Keratinocyte (primary cell): ENCODE measurements around the gene FHIT. TPM values are rescaled to one million over a fixed set of nuclear protein-coding genes. Genes with fewer than 3 reads are reported as not detected.

ENCODE experiments used
- DNase-seq: peaks from one replicate; pipeline ENCODE4 v3.0.0-alpha.2; 2011; ENCODE audit warnings: low read depth, missing footprints, low spot score
- FAIRE-seq: peaks from 2 replicates; lab custom pipeline; 2011; peaks lifted over from hg19 to GRCh38; lab: Jason Lieb, UNC
- H2AFZ ChIP-seq: 2 replicates; pipeline ENCODE4 v1.6.0; 2012; ENCODE audit warnings: low read length, control low read depth, inconsistent platforms; ENCODE audit not compliant: control insufficient read depth
- H3K27ac ChIP-seq: 2 replicates; pipeline ENCODE4 v1.5.1; 2011; ENCODE audit warnings: low read length; ENCODE audit not compliant: control insufficient read depth, insufficient read depth
- H3K27me3 ChIP-seq: 3 replicates; pipeline ENCODE4 v1.6.0; 2011; ENCODE audit warnings: low read length; ENCODE audit not compliant: control insufficient read depth, insufficient read depth; ENCODE audit errors: extremely low read depth
- H3K36me3 ChIP-seq, 2 experiments: 2 replicates in 1 of 2; 3 replicates in 1 of 2; pipeline ENCODE4 v1.5.1; 2011; ENCODE audit warnings: low read length in 2 of 2, mild to moderate bottlenecking in 1 of 2; ENCODE audit not compliant: control insufficient read depth in 2 of 2, insufficient read depth in 2 of 2; ENCODE audit errors: extremely low read depth in 1 of 2
- H3K4me1 ChIP-seq: 3 replicates; pipeline ENCODE4 v1.5.1; 2011; ENCODE audit warnings: low read length; ENCODE audit not compliant: control insufficient read depth, insufficient read depth; ENCODE audit errors: extremely low read depth
- H3K4me2 ChIP-seq: 3 replicates; pipeline ENCODE4 v1.6.0; 2011; ENCODE audit warnings: low read depth, low read length; ENCODE audit not compliant: control insufficient read depth, insufficient read depth; ENCODE audit errors: extremely low read depth
- H3K4me3 ChIP-seq, 3 experiments: fragments of 200-600 bp in 1 of 3; sonication (generic) in 1 of 3; 2 replicates in 2 of 3; 3 replicates in 1 of 3; pipeline ENCODE4 v1.5.1; 2011 to 2016; ENCODE audit warnings: low read length in 3 of 3, mild to moderate bottlenecking in 3 of 3, control low read depth in 2 of 3, inconsistent platforms in 1 of 3, low read depth in 1 of 3, mixed read lengths in 1 of 3, mixed run types in 1 of 3, moderate library complexity in 1 of 3; ENCODE audit not compliant: control insufficient read depth in 2 of 3, insufficient read depth in 2 of 3; ENCODE audit errors: extremely low read depth in 1 of 3
- H3K79me2 ChIP-seq: 2 replicates; pipeline ENCODE4 v1.6.0; 2012; ENCODE audit warnings: low read length; ENCODE audit not compliant: control insufficient read depth, insufficient read depth
- H3K9ac ChIP-seq: 3 replicates; pipeline ENCODE4 v1.6.0; 2011; ENCODE audit warnings: low read length; ENCODE audit not compliant: control insufficient read depth, insufficient read depth; ENCODE audit errors: extremely low read depth
- H3K9me1 ChIP-seq: 3 replicates; pipeline ENCODE4 v1.6.0; 2011; ENCODE audit warnings: low read length; ENCODE audit not compliant: control insufficient read depth, insufficient read depth; ENCODE audit errors: extremely low read depth
- H3K9me3 ChIP-seq: 2 replicates; pipeline ENCODE4 v1.5.1; 2012; ENCODE audit warnings: low read depth, low read length; ENCODE audit not compliant: control insufficient read depth
- H4K20me1 ChIP-seq: 3 replicates; pipeline ENCODE4 v1.6.0; 2011; ENCODE audit warnings: low read length; ENCODE audit not compliant: control insufficient read depth, insufficient read depth; ENCODE audit errors: extremely low read depth
- EZH2 ChIP-seq: IDR thresholded peaks from one replicate; pipeline ENCODE4 v1.6.1; 2012; ENCODE audit warnings: inconsistent platforms, mild to moderate bottlenecking, low read length, moderate library complexity
- dilution Hi-C: fragments of 300-500 bp; cut with MboI; formaldehyde crosslinking; loops from one replicate; pipeline ENCODE4 v1.7.0; 2020; ENCODE audit warnings: low sequenced_read_pairs; ENCODE audit not compliant: extremely low pct_ligation_motif_present
- polyA plus RNA-seq, 5 experiments: library from polyadenylated mRNA; depleted of rRNA in 3 of 5; stranded (reverse) in 3 of 5; stranded (forward) in 1 of 5; unstranded in 1 of 5; fragments of >200 nt; gene quantifications; 1 replicate in 1 of 5; 2 replicates in 3 of 5; 3 replicates in 1 of 5; pipeline versions ENCODE4 v1.2.1 to v1.2.3, GENCODE V29; 2011 to 2012; ENCODE audit warnings: missing spikeins in 2 of 5, low read depth in 1 of 5, low replicate concordance in 1 of 5
- TF ChIP-seq, protein P1 (sequence below), 3 experiments: IDR thresholded peaks in 1 of 3; conservative IDR thresholded peaks in 1 of 3; optimal IDR thresholded peaks in 1 of 3; 2 replicates in 2 of 3; 3 replicates in 1 of 3; pipeline versions ENCODE3 to v1.5.1; 2011; ENCODE audit warnings: low read length in 3 of 3, mild to moderate bottlenecking in 3 of 3, moderate library complexity in 2 of 3, control low read depth in 1 of 3, inconsistent platforms in 1 of 3; ENCODE audit not compliant: insufficient read depth in 2 of 3; ENCODE audit errors: extremely low read depth in 1 of 3

The FHIT gene
- polyA plus RNA-seq, 1 donor (not counting 4 experiments of a cell fraction or from before 2014, with no cell fraction given) = 2.2 TPM

DNA sequence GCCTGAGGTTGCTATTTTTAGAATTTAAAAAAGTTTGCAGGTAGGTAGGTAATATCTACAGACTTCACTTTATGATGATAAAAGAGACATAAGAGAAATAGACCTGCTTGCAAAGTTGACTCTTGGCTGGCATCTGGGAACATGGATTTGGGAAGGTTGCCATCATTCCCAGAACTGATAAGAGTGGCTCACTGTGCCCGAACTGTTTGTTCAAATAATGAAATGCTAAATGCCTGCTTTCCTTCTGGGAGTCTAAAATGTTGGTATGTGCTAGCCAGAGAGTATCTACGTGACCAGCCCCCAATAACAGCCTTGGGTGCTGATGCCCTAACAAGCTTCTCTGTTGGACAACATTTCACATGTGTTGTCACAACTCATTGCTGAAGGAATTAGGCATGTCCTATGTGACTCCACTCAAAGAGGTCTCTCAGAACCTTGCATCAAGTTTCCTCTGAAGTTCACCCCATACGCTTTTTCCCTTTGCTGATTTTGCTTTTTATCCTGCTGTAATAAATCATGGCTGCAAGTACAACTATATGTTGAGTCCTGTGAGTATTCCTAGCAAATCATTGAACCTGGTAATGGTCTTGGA, 95.5 kb downstream of the FHIT start:
- no peaks in the 10 kb centered on the region for H3K9me3 ChIP-seq
- dilution Hi-C loops = no loop called here
- no peaks in the 10 kb centered on the region for H3K4me1 ChIP-seq
- no peak overlapping the region for H3K4me3 ChIP-seq
- H2AFZ ChIP-seq = no peak overlapping the region
- FAIRE-seq (no peak), DNase-seq (no peak)
- H3K79me2 ChIP-seq = no peaks in the 10 kb centered on the region
- TF ChIP-seq, protein P1, sequence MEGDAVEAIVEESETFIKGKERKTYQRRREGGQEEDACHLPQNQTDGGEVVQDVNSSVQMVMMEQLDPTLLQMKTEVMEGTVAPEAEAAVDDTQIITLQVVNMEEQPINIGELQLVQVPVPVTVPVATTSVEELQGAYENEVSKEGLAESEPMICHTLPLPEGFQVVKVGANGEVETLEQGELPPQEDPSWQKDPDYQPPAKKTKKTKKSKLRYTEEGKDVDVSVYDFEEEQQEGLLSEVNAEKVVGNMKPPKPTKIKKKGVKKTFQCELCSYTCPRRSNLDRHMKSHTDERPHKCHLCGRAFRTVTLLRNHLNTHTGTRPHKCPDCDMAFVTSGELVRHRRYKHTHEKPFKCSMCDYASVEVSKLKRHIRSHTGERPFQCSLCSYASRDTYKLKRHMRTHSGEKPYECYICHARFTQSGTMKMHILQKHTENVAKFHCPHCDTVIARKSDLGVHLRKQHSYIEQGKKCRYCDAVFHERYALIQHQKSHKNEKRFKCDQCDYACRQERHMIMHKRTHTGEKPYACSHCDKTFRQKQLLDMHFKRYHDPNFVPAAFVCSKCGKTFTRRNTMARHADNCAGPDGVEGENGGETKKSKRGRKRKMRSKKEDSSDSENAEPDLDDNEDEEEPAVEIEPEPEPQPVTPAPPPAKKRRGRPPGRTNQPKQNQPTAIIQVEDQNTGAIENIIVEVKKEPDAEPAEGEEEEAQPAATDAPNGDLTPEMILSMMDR (optimal IDR thresholded peaks at IDR 0.05 in 1 of 3, IDR thresholded peaks at IDR 0.05 in 1 of 3, conservative IDR thresholded peaks at IDR 0.05 in 1 of 3; ENCODE audit: extremely low read depth in 1 of 3, insufficient read depth in 2 of 3, low read length in 3 of 3) = no peak
- TF ChIP-seq EZH2 = no peak
- no peak overlapping the region for H3K4me2 ChIP-seq
- no peak overlapping the region for H3K9ac ChIP-seq
- no peak overlapping the region for H3K27ac ChIP-seq
- H4K20me1 ChIP-seq = no peaks in the 10 kb centered on the region
- no peaks in the 10 kb centered on the region for H3K36me3 ChIP-seq
- H3K9me1 ChIP-seq = no peaks in the 10 kb centered on the region
- H3K27me3 ChIP-seq = no peaks in the 10 kb centered on the region

DNA sequence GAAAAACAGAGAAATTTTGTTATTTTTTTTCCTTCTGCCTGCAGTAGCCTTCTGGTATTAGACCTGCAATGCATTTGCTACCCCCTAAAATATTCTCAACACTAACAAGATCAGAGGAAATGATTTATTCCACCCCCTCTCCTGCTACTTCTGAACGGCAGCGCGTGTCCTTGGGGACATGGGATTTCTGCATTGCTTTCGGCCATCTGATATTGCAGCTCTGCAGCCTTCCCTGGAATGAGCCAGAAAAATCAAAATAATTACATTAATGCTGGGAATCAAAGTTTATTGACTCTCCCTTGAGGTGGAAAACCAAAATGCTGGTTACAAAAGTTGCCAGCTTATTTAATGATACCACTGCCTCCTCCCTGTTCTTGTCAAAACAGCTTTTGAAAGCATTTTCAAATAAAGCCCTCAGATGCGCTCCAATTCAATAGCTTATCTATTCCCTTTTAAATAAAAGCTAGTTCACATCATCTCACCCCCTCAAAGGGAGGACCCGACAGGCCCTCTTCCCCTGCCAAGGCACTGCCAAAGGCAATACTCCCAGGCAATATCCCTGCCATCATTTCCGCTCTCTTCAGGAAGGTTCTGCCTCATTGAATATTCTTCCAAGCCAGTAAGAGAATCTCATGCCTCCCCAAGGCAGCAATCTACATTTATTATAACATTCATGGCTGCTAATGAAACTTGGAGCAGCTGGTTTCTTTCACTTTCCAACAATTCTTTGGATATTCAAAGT, 96.6 kb downstream of the FHIT start:
- H3K79me2 ChIP-seq = no peaks in the 10 kb centered on the region
- H3K4me2 ChIP-seq = no peak overlapping the region
- no peak for DNase-seq
- no peak overlapping the region for H3K9ac ChIP-seq
- no peak overlapping the region for H3K4me3 ChIP-seq
- no peaks in the 10 kb centered on the region for H3K27me3 ChIP-seq
- no peak for TF ChIP-seq EZH2
- TF ChIP-seq, protein P1 (optimal IDR thresholded peaks at IDR 0.05 in 1 of 3, IDR thresholded peaks at IDR 0.05 in 1 of 3, conservative IDR thresholded peaks at IDR 0.05 in 1 of 3; ENCODE audit: extremely low read depth in 1 of 3, insufficient read depth in 2 of 3, low read length in 3 of 3) = no peak
- FAIRE-seq = no peak
- H3K36me3 ChIP-seq = no peaks in the 10 kb centered on the region
- dilution Hi-C loops = no loop called here
- H4K20me1 ChIP-seq = no peaks in the 10 kb centered on the region
- H3K27ac ChIP-seq = no peak overlapping the region
- no peaks in the 10 kb centered on the region for H3K9me1 ChIP-seq
- H3K9me3 ChIP-seq = no peaks in the 10 kb centered on the region
- no peak overlapping the region for H2AFZ ChIP-seq
- H3K4me1 ChIP-seq = no peaks in the 10 kb centered on the region
